Stimulated activated CD8-positive, alpha-beta memory T cell treated with anti-CD3 and anti-CD28 coated beads, Interleukin-12 subunit alpha, Interleukin-12 subunit beta, amount 100 ng/mL, for 4 hours (primary cell): ENCODE results near the gene CUX1.
"Not testable (repeated sequence)": the region's sequence is repeated elsewhere in the genome, so short reads cannot be mapped to it uniquely, and the experiment has no call there.

ENCODE experiments used
- DNase-seq: peaks from one replicate; pipeline ENCODE4 v3.0.0-alpha.2; 2020; ENCODE audit warnings: low read depth

CUX1 gene

DNA sequence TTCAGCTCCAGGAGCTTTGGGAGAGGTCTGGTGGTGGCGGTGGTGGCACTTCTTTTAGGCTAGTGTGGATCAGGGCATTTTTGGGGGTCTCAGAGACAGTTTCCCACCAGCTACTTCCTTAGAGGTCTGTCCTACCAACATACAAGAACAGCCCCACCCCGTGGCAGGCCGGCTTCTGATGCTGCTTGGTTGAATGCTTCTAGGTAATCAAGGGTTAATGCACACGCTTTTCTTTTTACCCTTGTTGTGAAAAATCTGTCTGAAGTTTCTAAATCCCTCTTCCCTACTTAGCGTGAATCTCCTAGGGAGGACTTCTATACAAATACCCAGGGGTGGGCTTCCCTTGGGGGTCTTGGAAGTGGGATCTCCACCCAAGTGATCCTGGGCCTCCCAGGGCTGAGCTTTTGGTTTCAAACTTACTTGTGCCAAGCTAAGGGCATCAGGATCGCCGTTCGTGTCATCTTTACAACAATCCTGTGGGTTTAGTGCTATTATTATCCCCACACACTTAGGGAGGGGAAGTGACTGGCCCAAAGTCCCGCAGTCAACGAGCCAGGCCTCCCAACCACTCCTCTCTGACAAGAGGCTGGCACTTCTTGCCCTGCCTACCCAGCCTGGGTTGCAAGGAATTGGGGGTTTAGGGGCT lies 471.0 kb downstream of the CUX1 start:
- DNase-seq = no peak

- no peak for DNase-seq
Observed at GRCh38 chr7:102289057-102289456, 471.6 kb downstream of the CUX1 start.

- no peak for DNase-seq
Observed at GRCh38 chr7:102291056-102291915, 473.9 kb downstream of the CUX1 start.

- no peak for DNase-seq
Observed at GRCh38 chr7:102291916-102292267, 474.5 kb downstream of the CUX1 start.

DNA sequence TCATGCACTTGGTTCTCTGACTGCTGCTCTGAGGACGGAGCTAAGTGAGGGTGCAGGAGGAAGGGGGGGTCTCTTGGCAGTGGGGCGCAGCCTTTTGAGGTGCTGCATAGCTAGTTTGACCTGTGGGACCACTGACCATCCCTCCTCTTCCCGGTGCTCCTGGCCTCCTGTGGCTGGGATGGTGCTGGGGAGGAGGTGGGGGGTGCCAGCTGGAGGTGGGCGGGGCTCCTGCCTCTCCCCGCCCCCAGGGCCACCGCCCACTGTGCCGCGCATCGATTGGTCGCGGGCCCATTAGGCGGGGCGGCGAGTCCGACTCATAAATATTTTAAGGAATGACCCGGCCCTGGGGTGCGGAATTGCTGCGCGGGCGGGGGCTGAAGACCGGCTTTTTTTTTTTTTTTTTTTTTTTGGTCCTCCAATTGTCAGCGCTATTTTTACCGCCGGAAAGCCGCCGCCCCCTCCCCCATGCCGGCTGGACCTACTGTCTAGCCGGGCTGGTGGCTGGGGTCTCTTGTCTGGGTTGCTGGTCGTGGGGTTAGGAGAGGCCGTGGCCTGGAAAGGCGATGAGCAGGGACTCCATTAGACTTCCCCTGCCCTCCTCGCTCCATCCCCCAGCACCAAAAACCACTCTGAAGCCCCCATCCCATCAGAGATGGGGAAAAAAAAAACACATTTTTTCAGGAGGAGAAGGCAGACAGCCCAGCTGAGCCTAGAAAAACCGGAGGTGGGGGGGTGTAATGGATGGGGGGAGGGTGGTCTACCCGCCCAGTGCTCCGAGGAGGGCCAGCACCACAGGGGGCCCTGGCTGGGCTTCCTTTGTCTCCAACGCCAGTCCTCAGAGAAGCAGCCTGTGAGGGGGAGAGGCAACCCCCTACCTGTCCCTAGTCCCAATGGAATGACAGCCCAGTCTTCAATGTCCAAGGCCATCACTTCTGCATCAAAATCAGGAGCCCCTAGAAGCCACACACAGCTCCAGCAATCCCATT lies 475.7 kb downstream of the CUX1 start:
- DNase-seq = no peak

DNA sequence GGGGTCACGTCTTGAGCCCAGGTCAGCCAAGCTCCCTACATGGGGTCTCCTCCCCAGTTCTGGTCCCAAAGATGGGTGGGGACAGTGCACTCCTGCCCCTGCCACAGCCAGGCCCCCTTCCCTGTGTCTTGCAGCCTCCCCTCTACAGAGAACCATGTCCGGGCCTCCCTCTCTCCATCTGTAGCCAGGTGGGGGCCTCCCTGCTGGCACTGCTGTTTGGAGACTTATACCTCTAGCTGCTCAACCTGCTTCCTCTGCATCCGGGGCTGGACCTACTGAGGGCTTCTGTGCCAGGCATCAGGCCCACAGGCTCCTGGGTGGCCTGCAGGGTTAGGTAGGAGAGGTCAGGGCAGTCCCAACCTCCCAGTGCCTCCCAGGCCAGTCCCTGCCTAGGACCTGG lies 477.2 kb downstream of the CUX1 start:
- no peak for DNase-seq

GRCh38 chr7:102295346-102296178 lies 478.1 kb downstream of the CUX1 start:
- DNase-seq = no peak

DNA sequence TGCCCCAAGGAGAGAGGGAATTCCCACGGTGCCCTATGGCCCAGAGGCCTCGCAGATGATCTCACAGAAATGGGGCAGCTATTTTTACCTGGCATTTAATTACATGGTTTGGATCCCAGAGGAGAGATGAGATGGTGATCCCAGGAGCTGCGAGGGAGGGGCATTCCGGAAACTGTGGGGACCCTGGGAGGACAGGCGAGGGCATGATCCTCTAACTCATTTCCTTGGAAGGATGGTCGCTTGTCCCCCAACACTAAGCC lies 478.7 kb downstream of the CUX1 start:
- DNase-seq = no peak

DNA sequence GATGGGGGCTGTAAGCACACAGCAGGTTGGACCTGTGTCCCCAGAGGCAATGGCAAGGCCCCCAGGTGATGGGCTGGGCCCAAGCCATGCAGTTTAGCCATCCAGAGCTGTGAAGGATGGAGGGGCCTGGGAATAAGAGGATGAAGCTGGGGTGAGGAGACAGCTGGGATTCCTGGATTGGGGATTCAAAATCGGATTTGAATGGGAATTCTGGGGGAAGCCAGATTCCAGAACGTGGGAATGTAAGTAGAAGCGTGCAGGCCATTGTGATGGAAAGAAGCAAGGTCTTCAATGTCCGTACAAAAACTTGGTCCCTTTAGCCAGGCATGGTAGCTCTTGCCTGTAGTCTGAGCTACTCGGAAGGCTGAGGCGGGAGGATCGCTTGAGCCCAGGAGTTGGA lies 479.1 kb downstream of the CUX1 start:
- no peak for DNase-seq

- no peak for DNase-seq
Observed at GRCh38 chr7:102297487-102298218, 480.2 kb downstream of the CUX1 start.

GRCh38 chr7:102300643-102301221 lies 483.3 kb downstream of the CUX1 start:
- no peak for DNase-seq

- DNase-seq = not testable (repeated sequence)
Observed at GRCh38 chr7:102301367-102301766, 483.9 kb downstream of the CUX1 start.

DNA sequence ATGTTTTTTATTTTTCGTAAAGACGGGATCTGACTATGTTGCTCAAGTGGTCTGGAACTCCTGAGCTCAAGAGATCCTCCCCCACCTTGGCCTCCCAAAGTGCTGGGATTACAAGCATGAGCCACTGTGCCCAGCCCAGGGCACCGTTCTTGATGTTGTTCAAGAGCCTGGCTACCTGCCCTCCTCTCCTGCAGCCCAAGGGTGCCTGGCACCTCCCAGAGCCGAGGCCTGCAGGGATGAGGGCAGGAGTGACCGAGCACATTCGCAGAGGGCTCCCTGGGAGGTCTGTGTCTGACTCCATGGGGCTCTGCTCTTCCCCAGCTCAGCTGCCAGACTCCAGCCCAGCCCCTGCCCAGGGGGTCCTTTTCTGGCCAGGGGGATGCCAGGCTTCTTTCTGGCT lies 484.6 kb downstream of the CUX1 start:
- no peak for DNase-seq

- DNase-seq = no peak
Observed at GRCh38 chr7:102303669-102304422, 486.4 kb downstream of the CUX1 start.

- no peak for DNase-seq
Observed at GRCh38 chr7:102304668-102305067, 487.2 kb downstream of the CUX1 start.

DNA sequence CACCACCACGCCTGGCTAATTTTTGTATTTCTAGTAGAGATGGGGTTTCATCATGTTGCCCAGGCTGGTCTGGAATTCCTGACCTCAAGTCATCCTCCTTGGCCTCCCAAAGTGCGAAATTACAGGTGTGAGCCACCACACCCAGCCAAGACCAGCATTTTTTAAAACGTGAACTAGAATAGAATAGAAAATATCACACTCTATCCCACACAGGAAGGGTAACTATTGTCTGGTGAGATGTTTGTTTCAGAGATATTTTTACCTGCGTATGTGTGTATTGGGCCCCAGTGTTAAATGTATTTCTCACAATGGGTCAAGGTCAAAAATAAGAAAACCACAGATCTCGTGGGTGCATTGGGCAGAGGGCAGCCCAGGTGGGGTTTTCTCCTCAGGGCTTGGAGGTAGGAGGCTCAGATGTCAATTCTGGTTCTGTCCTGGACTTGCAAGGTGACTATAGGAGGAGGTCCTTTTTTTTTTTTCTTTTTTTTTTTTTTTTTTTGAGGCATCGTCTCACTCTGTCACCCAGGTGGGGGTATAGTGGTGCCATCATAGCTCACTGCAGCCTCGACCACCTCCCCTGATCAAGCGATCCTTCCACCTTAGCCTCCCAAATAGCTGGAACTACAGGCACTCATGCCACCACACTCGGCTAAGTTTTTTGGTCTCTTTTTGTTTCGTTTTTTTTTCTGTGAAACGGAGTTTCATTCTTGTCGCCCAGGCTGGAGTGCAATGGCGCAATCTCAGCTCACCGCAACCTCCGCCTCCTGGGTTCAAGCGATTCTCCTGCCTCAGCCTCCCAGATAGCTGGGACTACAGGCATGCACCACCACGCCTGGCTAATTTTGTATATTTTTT lies 488.2 kb downstream of the CUX1 start:
- no peak for DNase-seq

DNA sequence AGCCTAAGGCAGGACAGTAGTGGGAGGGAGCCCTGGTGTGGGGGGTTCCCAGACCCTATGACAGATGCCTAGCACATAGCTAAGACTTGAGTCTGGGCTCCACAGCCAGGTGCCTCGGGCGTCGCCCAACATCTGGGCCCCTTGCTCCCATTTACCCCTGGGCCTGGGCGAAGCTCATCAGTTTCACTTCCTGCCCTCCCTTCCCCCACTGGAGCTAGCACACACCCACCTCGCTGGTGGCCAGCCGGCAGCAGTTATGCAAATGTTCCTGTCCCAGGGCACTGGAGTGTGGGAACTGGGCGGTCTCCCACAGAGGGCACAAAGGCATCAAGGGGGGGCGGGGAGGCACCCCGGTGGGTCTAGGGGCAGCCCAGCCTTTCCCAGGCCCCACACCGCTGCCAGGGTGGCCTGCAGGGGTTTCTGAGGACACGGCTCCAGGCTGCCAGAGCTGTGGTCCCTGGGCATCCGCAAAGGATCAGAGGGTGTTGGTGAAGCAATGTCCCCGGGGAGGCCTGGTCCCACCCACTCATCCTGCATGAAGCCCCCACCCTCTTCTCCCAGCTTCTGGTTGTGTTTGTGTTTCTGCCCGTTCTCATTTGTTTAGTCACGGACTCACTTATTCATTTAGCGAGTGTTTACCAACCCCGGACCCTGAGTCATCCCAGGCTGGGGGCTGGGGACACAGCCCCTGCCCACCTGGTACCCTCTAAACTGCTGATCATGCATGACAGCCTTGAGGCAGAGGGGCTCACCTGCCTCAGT lies 489.7 kb downstream of the CUX1 start:
- DNase-seq = no peak

DNA sequence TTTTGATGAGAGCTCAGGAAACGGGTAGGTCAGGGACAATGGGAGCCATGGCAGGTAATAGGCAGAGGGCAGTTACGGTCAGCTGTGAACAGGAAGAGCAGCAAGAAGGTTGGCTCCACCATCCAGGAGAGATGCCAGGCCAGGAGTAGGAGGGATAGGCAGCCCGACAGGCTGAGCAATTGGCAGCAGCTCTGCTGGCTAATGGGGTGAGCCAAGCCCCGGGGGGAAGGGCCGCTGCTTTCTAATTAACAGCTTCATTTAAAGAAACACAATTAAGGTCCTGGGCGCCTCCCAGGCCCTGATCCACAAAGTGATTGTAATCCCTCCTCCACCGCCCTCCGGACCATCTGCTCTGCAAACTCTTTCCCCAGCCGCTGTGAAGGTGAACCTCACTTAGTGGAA lies 493.0 kb downstream of the CUX1 start:
- no peak for DNase-seq
